Stimulated activated CD8-positive, alpha-beta memory T cell treated with anti-CD3 and anti-CD28 coated beads, Interleukin-2, amount 100 ng/mL, for 1 hour (primary cell): ENCODE measurements around the gene IRF2BP1.
A peak's percentile ranks its signal among the peaks of the same experiment; 100 is the strongest.

ENCODE experiments used
- DNase-seq, 2 donors: peaks; one replicate each; pipeline ENCODE4 v3.0.0-alpha.2; 2020; ENCODE audit warnings: low read depth in 2 of 2

The IRF2BP1 gene

DNA sequence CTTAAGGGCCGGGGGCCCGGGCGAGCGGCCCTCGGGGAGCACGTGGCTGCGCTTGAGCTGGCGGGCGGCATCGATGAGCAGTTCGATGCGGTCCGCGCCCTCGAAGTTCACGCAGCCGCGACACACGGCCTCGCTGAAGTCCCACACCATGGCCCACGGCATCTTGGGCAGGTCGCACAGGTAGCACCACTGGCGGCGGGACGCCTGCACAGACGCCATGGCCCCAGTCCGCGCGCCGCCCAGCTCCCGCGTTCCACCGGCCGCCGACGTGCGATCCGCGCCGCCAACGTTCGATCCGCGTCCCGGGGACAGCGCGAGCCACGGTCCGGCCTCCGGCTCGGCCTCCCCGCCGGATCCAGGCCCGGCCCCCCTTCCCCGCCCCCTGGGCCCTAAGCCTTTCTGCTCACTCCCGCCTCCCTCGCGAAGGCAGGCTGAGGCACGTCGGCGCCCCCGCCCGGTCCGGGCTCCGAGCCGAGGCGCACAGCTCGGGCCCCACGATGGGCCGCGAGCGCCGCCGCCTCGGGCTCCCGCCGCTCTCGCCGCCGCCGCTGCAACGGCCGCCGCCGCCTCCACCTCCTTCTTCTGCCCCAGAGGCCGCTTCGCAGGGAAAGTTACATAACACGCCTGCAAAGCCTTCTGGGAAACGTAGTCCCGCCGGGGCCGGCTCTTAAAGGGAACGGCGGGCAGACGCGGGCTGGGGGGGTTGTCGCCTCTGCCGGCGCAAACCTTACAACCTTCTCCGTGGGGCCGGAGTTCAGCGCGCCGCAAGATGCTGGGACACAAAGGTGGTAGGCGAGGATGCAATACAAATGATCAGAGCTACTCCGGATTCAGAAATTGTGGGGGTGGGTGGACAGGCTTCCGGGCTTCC lies at the start of gene IRF2BP1:
TSS of gene IRF2BP1 (minus strand) at position 586 of the 871 bp plus-strand sequence. CDS start at position 219, 367 bp downstream.
- DNase-seq = peak; percentile 77 to 78

DNA sequence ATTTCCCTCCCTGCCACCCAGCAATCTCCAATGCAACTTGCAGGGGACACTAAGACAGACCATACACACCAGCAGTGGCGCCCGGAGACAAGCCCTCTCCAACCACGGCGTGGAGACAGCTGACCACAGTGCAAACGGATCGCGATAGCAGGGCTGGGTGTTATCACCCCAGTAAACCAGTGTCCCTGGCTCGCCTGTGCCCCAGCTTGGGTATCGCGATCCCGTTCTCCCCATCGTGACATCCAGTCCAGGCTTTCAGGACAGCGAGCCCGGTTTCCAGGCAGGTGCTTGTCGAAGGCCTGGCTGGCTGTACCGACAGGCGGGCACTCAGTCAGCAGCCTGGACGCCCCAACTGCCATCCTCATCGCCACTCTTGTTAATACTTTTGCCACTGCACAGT lies 49.3 kb upstream of the IRF2BP1 start:
- no peak for DNase-seq

GRCh38 chr19:45934551-45935230 lies 48.8 kb upstream of the IRF2BP1 start:
- no peak for DNase-seq

- no peak for DNase-seq
Measured at GRCh38 chr19:45933759-45934158, 47.8 kb upstream of the IRF2BP1 start.

- DNase-seq = no peak
Measured at GRCh38 chr19:45931055-45931454, 45.1 kb upstream of the IRF2BP1 start.

GRCh38 chr19:45929247-45929646 lies 43.3 kb upstream of the IRF2BP1 start:
- DNase-seq = no peak

- peak; percentile 67 to 73 for DNase-seq
Measured at GRCh38 chr19:45927565-45928261, 41.8 kb upstream of the IRF2BP1 start.

- no peak for DNase-seq
Measured at GRCh38 chr19:45924891-45925447, 39.0 kb upstream of the IRF2BP1 start.

DNA sequence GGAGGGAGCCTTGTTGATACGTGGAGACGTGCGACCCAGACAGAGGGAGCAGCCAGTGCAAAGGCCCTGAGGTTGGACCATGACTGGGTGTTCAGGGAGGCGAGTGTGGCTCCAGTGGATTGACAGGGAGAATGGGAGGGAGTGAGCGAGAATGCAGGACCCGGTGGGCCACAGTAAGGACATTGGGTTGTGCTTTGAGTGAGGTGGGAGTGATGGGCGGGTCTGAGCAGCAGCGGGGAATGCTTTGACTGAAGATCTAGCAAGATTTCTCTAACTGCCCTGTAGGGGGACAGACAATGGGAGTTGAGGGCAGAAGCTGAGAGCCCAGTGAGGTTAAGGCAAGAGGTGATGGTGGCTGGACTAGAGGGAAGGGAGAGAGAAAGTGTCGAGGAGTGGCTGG lies 36.3 kb upstream of the IRF2BP1 start:
- DNase-seq = no peak

DNA sequence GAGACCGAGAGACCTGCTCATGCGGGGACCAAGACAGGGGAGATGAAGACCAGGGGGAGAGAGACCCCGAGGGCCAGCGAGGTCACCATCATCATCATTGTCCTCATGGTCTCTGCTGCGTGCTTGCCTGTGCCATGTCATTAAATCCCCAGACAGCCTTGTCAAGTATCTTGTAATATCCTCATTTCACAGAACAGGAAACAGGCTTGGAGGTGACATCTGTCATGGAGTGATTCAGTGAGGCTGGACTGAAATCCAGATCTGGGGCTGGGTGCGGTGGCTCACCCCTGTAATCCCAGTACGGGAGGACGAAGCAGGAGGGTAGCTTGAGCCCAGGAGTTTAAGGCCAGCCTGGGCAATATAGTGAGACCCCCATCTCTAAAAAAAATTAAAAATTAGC lies 34.5 kb upstream of the IRF2BP1 start:
- DNase-seq = no peak

DNA sequence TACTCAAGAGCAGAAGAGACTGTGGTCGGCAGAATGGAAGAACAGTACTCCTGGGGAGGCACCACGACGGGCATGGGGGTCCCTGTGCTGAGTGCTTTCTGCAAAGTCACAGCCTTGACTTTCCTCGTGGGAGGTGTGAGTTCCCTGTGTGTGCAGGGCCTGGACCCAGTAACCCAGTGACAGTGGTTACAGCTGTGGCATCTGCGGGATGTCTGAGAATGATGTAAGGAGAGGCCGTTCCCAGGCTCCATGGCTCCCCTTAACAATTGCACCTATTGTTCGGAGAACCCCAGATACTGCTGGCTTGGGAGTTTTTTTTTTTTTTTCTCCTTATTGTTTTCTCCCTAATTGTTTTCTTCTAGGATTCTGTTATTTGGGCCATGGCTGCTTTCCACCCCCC lies 33.7 kb upstream of the IRF2BP1 start:
- no peak for DNase-seq

DNA sequence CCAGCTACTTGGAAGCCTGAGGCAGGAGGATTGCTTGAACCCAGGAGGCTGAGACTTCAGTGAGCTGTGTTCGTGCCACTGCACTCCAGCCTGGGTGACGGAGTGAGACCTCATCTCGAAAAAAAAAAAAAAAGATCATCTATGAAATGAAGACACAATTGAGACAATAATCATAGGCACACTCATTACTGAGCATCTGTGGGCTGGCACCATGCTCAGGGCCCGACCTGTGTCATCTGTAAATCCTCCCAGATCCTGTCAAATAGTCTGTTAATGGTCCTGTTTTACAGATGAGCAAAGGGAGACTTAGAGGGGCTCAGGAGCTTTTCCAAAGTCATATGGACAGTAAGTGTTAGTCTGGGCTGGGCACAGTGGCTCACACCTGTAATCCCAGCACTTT lies 32.8 kb upstream of the IRF2BP1 start:
- no peak for DNase-seq

DNA sequence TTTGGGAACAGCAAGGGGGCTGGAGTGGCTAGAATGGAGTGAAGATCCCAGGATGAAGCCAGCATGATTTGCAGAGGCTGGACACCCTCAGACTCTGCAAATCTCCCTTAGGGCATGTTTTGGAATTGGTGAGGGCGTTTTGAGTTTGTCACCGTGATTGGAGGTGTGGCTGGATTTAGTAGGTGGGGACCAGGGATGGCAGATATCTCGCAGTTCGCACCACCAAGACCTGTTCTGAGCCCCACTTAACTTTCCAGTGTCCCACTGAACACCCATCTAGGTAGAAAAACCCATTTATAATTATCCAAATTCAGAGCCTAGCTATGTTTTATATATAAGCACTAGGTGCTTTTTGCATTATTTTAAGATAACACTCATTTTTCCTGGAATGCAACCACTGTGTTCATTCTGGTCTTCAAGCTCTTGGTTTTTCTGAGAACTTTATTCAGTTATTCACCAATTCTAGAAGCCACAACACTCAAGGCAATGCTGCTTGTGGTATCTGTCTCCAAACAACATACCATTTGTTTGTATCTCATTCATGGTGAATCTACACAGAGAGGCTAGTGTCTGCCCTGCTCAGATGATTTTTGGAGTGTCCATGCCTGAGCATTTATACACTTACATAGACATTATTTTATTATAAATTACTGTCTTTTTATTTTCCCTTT lies 31.6 kb upstream of the IRF2BP1 start:
- no peak for DNase-seq

DNA sequence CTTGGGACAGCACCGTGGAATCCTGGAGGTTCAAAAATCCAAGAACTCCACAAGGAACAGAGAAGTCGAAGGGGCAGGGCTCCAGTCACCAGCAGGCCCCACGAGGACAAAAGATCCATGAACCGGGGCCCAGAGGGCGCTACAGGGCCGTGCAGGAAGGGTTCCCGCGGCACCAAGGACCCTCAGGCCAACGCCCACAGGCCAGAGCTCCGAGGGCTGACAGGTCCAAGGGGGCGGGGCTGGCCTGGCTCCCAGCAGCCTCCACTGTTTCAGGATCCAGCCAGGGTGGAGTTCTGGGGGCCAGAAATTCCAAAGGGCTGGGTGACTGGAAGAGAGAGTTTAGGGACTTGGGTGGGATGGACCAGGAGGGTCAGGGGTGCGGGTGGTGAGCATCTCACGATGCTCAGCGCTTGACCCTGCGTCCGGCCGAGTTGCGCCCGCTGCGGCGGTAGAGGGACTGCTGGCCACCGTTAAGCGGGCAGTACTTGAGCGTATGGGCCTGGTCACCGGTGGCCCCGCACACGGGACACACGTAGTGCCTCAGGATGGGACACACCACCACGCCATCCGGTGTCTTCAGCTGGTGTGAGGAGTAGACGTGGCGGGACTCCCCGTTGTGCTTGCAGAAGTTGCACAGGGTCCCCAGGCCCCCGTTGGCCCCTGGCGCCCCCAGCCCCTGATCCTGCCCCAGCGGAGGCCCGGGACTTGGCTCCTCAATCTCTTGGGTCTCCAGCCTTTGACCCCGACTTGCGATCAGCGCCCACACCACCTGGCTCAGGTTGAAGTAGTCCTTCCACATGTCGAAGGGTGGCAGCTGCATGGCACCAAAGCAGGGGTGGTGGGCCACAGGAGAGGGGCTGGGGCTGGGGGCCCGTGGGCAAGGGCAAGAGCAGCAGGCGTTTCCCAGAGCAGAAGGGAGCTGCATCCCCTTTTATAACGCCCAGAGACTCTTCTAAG lies 28.2 kb upstream of the IRF2BP1 start, which contains the start of gene NANOS2:
TSS of gene NANOS2 (minus strand) at position 905 of the 957 bp plus-strand sequence. CDS start at position 820, 85 bp downstream.
- no peak for DNase-seq

DNA sequence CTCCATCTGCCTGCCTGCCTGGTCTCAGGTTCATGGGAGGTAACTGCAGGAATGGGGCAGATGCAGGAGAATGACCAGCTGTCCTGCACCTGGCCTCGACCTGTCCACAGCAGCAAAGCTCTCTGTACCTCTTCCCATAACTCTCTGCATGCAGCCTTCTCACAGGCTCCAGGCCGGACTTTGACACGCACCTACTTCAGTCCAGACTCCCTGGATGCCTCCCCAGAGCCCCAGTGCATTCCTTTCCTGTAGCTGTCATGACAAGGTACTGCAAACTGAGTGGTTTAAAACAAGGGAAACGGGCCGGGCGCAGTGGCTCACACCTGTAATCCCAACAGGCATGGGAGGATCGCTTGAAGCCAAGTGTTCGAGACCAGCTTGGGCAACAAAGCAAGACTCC lies 25.4 kb upstream of the IRF2BP1 start:
- no peak for DNase-seq

DNA sequence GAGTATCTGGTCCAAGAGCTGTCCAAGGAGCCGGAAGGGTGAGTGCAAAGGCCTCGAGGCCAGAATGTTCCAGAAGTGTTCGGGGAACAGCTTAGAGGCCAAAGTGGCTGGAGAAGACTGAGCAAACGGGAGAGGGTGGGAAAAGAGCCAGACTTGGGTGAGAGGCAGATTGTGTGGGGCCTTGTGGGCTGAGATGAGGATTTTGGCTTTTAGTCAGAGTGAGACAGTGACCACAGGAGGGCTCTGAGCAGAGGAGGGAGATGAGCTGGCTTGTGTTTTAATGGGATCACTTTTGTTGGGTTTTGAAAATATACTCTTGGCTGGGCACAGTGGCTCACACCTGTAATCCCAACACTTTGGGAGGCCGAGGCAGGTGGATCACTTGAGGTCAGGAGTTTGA lies 23.0 kb upstream of the IRF2BP1 start:
- no peak for DNase-seq

- DNase-seq = no peak
Measured at GRCh38 chr19:45906221-45906620, 20.3 kb upstream of the IRF2BP1 start.

GRCh38 chr19:45905011-45905410 lies 19.1 kb upstream of the IRF2BP1 start:
- no peak for DNase-seq

DNA sequence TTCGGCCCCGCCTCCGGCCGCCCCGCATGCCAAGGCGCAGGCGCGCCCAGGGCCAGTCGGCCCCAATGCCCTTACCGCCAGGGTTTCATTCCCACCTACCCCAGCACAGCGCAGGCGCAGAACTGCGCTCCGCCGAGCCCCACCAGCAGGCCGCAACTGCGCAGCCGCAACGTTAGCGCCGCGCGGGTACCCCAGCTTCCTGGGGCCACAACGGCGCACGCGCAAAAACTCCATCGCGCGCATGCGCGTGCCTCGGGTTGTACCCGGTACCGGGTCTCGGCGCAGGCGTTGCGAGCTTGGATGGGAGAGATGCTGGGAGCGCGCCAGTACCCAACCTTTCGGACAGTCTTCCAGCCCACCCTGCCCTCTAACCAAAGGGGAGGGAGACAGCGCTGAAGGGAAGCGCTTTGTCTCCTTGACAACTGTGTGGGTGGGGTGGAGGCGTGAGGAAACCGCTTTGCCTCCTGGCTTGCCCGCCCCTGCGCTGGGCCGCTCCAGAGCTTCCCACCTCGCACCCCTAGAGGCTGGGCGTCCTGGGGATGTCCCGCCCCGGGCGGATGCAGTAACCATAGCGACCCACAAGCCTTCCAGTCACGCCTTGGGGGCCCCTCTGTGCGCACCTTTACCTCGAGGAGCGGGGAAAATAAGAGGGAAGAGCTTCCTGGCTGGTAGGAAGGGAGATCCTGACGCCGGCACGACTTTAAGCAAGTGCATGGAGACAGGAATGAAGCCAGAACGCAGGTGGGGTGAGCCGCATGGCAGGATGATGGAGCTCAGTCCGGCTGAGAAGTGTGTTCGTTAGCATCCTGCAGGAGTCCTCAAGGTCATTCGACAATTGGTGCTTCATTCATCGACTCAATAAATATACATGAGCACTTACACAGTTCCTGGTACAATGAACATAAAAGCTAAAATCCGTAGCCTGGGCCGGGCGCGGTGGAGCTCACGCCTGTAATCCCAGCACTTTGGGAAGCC lies 17.0 kb upstream of the IRF2BP1 start:
- DNase-seq = peak; percentile 99
